Vagina (tissue), 2 donors: Measurements from ENCODE around the gene FRMPD1.

Experiments
- POLR2A ChIP-seq, 2 donors: fragments of 450-650 bp; IDR thresholded peaks; one replicate each; pipeline ENCODE4 v1.6.1; 2017; ENCODE audit warnings: antibody characterized with exemption in 2 of 2, mild to moderate bottlenecking in 2 of 2, moderate library complexity in 2 of 2
- POLR2AphosphoS5 ChIP-seq, 2 donors: sonication (generic); formaldehyde crosslinking; IDR thresholded peaks; one replicate each; pipeline ENCODE4 v1.9.0; 2017; ENCODE audit warnings: antibody characterized with exemption in 2 of 2, mild to moderate bottlenecking in 2 of 2, low read depth in 1 of 2; ENCODE audit not compliant: insufficient read depth in 1 of 2
- TF ChIP-seq, protein P1 (sequence below), 3 experiments: fragments of 450-650 bp in 2 of 3; fragments of 200-600 bp in 1 of 3; sonication (generic) in 1 of 3; IDR thresholded peaks; one replicate each; pipeline ENCODE4 v1.5.1; 2017 to 2019; ENCODE audit warnings: antibody characterized with exemption in 3 of 3, mild to moderate bottlenecking in 2 of 3, moderate library complexity in 2 of 3

DNA sequence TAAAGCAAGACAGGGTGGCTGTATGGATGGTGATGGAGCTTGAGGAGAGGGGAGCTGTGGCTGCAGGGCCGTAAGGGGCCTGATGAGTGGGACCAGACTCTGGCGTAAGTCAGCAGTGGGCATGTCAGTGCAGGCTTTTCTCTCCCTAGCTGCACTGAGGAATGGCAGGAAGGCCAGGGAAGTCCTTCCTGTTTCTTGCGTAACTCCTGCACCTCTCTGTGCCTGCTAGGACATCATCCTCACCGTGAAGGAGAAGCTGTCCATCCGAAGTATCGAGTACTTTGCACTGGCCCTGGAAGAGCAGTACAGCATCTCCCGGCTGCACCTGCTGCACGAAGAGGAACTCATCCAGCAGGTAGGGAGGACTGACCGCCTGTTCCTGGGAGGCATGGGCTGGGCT lies 78.7 kb downstream of the FRMPD1 start:
- TF ChIP-seq, protein P1, sequence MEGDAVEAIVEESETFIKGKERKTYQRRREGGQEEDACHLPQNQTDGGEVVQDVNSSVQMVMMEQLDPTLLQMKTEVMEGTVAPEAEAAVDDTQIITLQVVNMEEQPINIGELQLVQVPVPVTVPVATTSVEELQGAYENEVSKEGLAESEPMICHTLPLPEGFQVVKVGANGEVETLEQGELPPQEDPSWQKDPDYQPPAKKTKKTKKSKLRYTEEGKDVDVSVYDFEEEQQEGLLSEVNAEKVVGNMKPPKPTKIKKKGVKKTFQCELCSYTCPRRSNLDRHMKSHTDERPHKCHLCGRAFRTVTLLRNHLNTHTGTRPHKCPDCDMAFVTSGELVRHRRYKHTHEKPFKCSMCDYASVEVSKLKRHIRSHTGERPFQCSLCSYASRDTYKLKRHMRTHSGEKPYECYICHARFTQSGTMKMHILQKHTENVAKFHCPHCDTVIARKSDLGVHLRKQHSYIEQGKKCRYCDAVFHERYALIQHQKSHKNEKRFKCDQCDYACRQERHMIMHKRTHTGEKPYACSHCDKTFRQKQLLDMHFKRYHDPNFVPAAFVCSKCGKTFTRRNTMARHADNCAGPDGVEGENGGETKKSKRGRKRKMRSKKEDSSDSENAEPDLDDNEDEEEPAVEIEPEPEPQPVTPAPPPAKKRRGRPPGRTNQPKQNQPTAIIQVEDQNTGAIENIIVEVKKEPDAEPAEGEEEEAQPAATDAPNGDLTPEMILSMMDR (IDR thresholded peaks at IDR 0.05), result no peak
- TF ChIP-seq POLR2AphosphoS5 (IDR thresholded peaks at IDR 0.05; ENCODE audit: insufficient read depth in 1 of 2, low read depth in 1 of 2) (no peak), POLR2A (IDR thresholded peaks at IDR 0.05) (no peak)
